Neuronal stem cell (in vitro differentiated cells): ENCODE measurements around the gene MYD88.
A peak's percentile ranks its signal among the peaks of the same experiment; 100 is the strongest.

ENCODE experiments used
- DNase-seq: peaks from one replicate; pipeline ENCODE4 v3.0.0-alpha.2; 2013; ENCODE audit warnings: low spot score
- H2AFZ ChIP-seq: one replicate; pipeline ENCODE4 v1.6.1; 2013; ENCODE audit warnings: mild to moderate bottlenecking, low read length, inconsistent platforms
- H2AK5ac ChIP-seq: 2 replicates; pipeline ENCODE4 v1.6.1; 2013; ENCODE audit warnings: low read depth, mild to moderate bottlenecking, inconsistent platforms, low read length, moderate library complexity, mixed read lengths
- H2BK120ac ChIP-seq: 2 replicates; pipeline ENCODE4 v1.6.1; 2013; ENCODE audit warnings: low read depth, mild to moderate bottlenecking, inconsistent platforms, low read length, moderate library complexity, mixed read lengths
- H2BK12ac ChIP-seq: one replicate; pipeline ENCODE4 v1.6.1; 2013; ENCODE audit warnings: low read length, inconsistent platforms
- H2BK15ac ChIP-seq: 2 replicates; pipeline ENCODE4 v1.6.1; 2013; ENCODE audit warnings: mild to moderate bottlenecking, low read length, inconsistent platforms, mixed read lengths
- H2BK5ac ChIP-seq: one replicate; pipeline ENCODE4 v1.6.1; 2013; ENCODE audit warnings: inconsistent platforms, mild to moderate bottlenecking, low read length, moderate library complexity
- H3K14ac ChIP-seq: one replicate; pipeline ENCODE4 v1.6.1; 2013; ENCODE audit warnings: low read length, inconsistent platforms
- H3K18ac ChIP-seq: 2 replicates; pipeline ENCODE4 v1.6.1; 2013; ENCODE audit warnings: low read length, inconsistent platforms
- H3K23ac ChIP-seq: 2 replicates; pipeline ENCODE4 v1.6.1; 2013; ENCODE audit warnings: low read depth, mild to moderate bottlenecking, mixed read lengths, low read length, inconsistent platforms; ENCODE audit not compliant: poor library complexity
- H3K27ac ChIP-seq: replicated peaks from 3 replicates; pipeline ENCODE4 v1.5.1; 2013; ENCODE audit warnings: low read length, inconsistent platforms
- H3K27me3 ChIP-seq, 3 experiments: 2 replicates each; pipeline ENCODE4 v1.6.1; 2013; ENCODE audit warnings: low read length in 3 of 3, mild to moderate bottlenecking in 2 of 3, inconsistent platforms in 1 of 3, low read depth in 1 of 3, mixed read lengths in 1 of 3, moderate library complexity in 1 of 3; ENCODE audit not compliant: control insufficient read depth in 3 of 3, insufficient read depth in 3 of 3
- H3K36me3 ChIP-seq, 2 donors: replicated peaks in 1 of 2; 2 replicates each; pipeline ENCODE4 v1.6.1; 2013; ENCODE audit warnings: low read length in 2 of 2; ENCODE audit not compliant: control insufficient read depth in 2 of 2, insufficient read depth in 2 of 2
- H3K4ac ChIP-seq: 2 replicates; pipeline ENCODE4 v1.6.1; 2013; ENCODE audit warnings: inconsistent platforms, mild to moderate bottlenecking, low read length, moderate library complexity
- H3K4me1 ChIP-seq, 2 donors: 1 replicate in 1 of 2; 2 replicates in 1 of 2; pipeline ENCODE4 v1.6.1; 2013; ENCODE audit warnings: low read length in 2 of 2, low read depth in 1 of 2; ENCODE audit not compliant: control insufficient read depth in 2 of 2, insufficient read depth in 1 of 2
- H3K4me2 ChIP-seq: one replicate; pipeline ENCODE4 v1.6.1; 2013; ENCODE audit warnings: mild to moderate bottlenecking, low read length, inconsistent platforms; ENCODE audit not compliant: insufficient read depth, poor library complexity, severe bottlenecking
- H3K4me3 ChIP-seq, 2 donors: 2 replicates each; pipeline ENCODE4 v1.5.1; 2013; ENCODE audit warnings: low read length in 2 of 2, mild to moderate bottlenecking in 2 of 2, inconsistent platforms in 1 of 2, moderate library complexity in 1 of 2
- H3K79me1 ChIP-seq: one replicate; pipeline ENCODE4 v1.6.1; 2013; ENCODE audit warnings: low read depth, mild to moderate bottlenecking, inconsistent platforms, low read length, moderate library complexity
- H3K9ac ChIP-seq: one replicate; pipeline ENCODE4 v1.6.1; 2013; ENCODE audit warnings: mild to moderate bottlenecking, low read depth, low read length, inconsistent platforms; ENCODE audit not compliant: poor library complexity
- H3K9me3 ChIP-seq, 2 donors: replicated peaks in 1 of 2; 2 replicates each; pipeline versions ENCODE3 to v1.6.1; 2013; ENCODE audit warnings: low read length in 2 of 2, mild to moderate bottlenecking in 2 of 2, inconsistent platforms in 1 of 2, low read depth in 1 of 2, mixed read lengths in 1 of 2, moderate library complexity in 1 of 2; ENCODE audit not compliant: control insufficient read depth in 2 of 2, insufficient read depth in 1 of 2
- H4K8ac ChIP-seq: one replicate; pipeline ENCODE4 v1.6.1; 2013; ENCODE audit warnings: low read depth, mild to moderate bottlenecking, inconsistent platforms, low read length, moderate library complexity
- H4K91ac ChIP-seq: one replicate; pipeline ENCODE4 v1.6.1; 2013; ENCODE audit warnings: low read length, low read depth, mild to moderate bottlenecking, inconsistent platforms; ENCODE audit not compliant: poor library complexity
- WGBS, 2 donors: extraction: QIAGEN DNeasy Blood & Tissue Kit; methylation state at CpG; one replicate each; pipeline ENCODE4 v1.1.7; 2013; ENCODE audit warnings: missing lambda C conversion rate in 2 of 2, mixed read lengths in 1 of 2; ENCODE audit not compliant: insufficient read length in 2 of 2, insufficient replicate concordance in 1 of 2; ENCODE audit errors: extremely low coverage in 2 of 2; 5-methylcytosine and 5-hydroxymethylcytosine counted together

Gene MYD88

GRCh38 chr3:38095669-38096483, 42.6 kb upstream of the MYD88 start:
- Histone ChIP-seq H3K4ac (no peak overlapping the region), H3K4me1 (peaks cover 15 to 17% of the 10 kb centered on the region in 2 donors), H2AK5ac (no peak overlapping the region), H4K91ac (peak overlapping the region; percentile 39), H3K14ac (no peak overlapping the region), H2AFZ (peak overlapping the region; percentile 13), H3K79me1 (no peaks in the 10 kb centered on the region), H2BK15ac (peak overlapping the region; percentile 87), H3K23ac (no peak overlapping the region), H3K27me3 (peaks cover 0 to 4% (median 0%) of the 10 kb centered on the region in 3 experiments), H2BK120ac (peak overlapping the region; percentile 49), H3K9ac (no peak overlapping the region), H2BK12ac (no peak overlapping the region), H3K9me3 (no peaks in the 10 kb centered on the region), H3K4me2 (no peak overlapping the region), H2BK5ac (no peak overlapping the region), H3K27ac (no peak overlapping the region), H3K4me3 (no peak overlapping the region), H3K18ac (peak overlapping the region; percentile 40), H4K8ac (no peak overlapping the region), H3K36me3 (no peaks in the 10 kb centered on the region)
- no CpG with 5 or more reads among the region's 6 CpGs for WGBS, 2 donors
- no peak for DNase-seq

DNA sequence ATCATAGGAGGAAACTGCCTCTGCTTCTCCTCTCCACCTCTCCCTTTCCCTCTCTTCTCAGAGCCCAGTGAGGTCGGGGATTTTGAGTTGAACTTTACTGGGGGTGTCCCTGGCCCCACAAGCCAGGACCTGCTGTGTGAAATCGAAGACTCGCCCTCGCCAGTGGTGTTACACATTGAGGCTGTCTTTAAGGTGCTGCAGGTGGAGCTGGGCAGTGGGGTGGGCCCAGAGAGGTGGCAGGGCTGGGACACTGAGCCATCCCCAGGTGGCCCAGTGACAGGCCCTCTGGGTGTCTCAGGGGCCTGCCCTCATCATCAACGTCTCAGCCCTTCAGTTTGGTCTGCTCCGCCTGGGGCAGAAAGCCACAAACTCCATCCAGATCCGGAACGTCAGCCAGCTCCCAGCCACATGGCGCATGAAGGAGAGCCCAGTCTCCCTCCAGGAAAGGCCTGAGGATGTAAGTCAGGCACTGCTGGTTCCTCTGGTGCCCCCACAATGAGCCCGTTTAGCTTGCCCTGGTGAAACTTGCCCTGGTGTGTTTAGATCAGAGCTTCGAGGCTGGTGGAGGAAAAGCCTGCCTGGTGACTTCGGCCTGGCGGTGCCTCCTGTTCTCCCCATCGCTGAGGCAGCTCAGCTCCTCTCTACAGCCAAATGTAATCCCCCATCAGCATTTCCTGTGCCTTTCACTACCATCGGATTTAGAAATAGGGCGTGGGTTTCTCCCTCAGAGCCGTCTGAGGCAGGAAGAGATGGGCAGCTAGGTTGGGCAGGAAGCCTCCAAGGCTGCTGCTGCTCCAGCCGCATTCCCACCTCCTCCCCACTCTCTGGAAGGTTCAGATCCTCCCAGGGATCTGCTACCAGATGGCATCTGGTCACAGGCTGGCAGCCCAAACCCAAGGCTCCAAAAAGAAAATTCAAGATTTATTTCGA, 40.8 kb upstream of the MYD88 start:
- peak overlapping the region; percentile 27 for H2AFZ ChIP-seq
- WGBS, 2 donors = no CpG with 5 or more reads among the region's 19 CpGs

DNA sequence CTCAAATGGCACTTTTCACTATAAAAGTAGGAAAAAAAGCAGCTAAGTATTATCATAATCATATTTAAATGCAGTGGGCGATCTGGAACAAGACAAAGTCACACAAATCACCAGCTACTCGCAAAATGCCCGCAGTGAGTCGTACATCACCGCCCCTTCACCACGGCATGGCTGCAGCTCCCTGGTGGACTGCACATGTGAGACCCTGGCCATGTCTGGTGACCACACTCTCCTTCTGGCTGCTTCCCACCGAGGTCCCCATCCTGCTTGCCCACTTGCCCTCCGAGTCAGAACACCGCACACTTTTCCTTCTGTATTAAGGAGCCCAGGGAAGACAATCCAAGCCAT, 40.1 kb upstream of the MYD88 start:
- Histone ChIP-seq H2BK12ac (peak overlapping the region; percentile 78), H2AFZ (no peak overlapping the region), H3K79me1 (no peaks in the 10 kb centered on the region), H4K91ac (peak overlapping the region; percentile 34), H3K14ac (no peak overlapping the region), H2BK120ac (no peak overlapping the region), H3K27me3 (peaks cover 0 to 4% (median 0%) of the 10 kb centered on the region in 3 experiments), H3K18ac (peak overlapping the region; percentile 45), H3K27ac (no peak overlapping the region), H3K4ac (no peak overlapping the region), H4K8ac (no peak overlapping the region), H3K4me3 (no peak overlapping the region), H3K9ac (no peak overlapping the region), H2BK5ac (no peak overlapping the region), H3K9me3 (no peaks in the 10 kb centered on the region), H3K23ac (no peak overlapping the region), H3K4me2 (no peak overlapping the region), H3K4me1 (peaks cover 22 to 26% of the 10 kb centered on the region in 2 donors), H2AK5ac (peak overlapping the region; percentile 85), H2BK15ac (peak overlapping the region; percentile 88), H3K36me3 (no peaks in the 10 kb centered on the region)
- no peak for DNase-seq
- no CpG with 5 or more reads among the region's 9 CpGs for WGBS, 2 donors

More for the DNA sequence above, 40.8 kb upstream of the MYD88 start:
- H2AK5ac ChIP-seq = peak overlapping the region; percentile 63
- H3K36me3 ChIP-seq = no peaks in the 10 kb centered on the region
- DNase-seq = no peak
- H2BK5ac ChIP-seq = peak overlapping the region; percentile 31
- no peak overlapping the region for H4K8ac ChIP-seq
- no peak overlapping the region for H3K4me2 ChIP-seq
- H4K91ac ChIP-seq = peak overlapping the region; percentile 73
- H3K79me1 ChIP-seq = no peaks in the 10 kb centered on the region
- H3K27ac ChIP-seq = no peak overlapping the region
- no peak overlapping the region for H3K4me3 ChIP-seq
- H3K9ac ChIP-seq = no peak overlapping the region
- H3K4ac ChIP-seq = no peak overlapping the region
- peaks cover 22 to 26% of the 10 kb centered on the region in 2 donors for H3K4me1 ChIP-seq
- H3K9me3 ChIP-seq = no peaks in the 10 kb centered on the region
- no peak overlapping the region for H3K23ac ChIP-seq
- peaks cover 0 to 4% (median 0%) of the 10 kb centered on the region in 3 experiments for H3K27me3 ChIP-seq
- H2BK120ac ChIP-seq = peak overlapping the region; percentile 36
- H2BK12ac ChIP-seq = peak overlapping the region; percentile 47
- peak overlapping the region; percentile 39 for H3K18ac ChIP-seq
- no peak overlapping the region for H3K14ac ChIP-seq
- peak overlapping the region; percentile 88 for H2BK15ac ChIP-seq

GRCh38 chr3:38099518-38099917, 38.9 kb upstream of the MYD88 start:
- Histone ChIP-seq H3K18ac (peak overlapping the region; percentile 61), H2BK120ac (no peak overlapping the region), H4K8ac (no peak overlapping the region), H3K9me3 (no peaks in the 10 kb centered on the region), H2BK15ac (no peak overlapping the region), H4K91ac (no peak overlapping the region), H3K4me2 (peak overlapping the region; percentile 45), H3K14ac (no peak overlapping the region), H3K9ac (no peak overlapping the region), H3K4ac (no peak overlapping the region), H3K36me3 (no peaks in the 10 kb centered on the region), H2BK12ac (no peak overlapping the region), H3K4me3 (no peak overlapping the region), H2BK5ac (peak overlapping the region; percentile 87), H2AFZ (peak overlapping the region; percentile 83), H3K79me1 (no peaks in the 10 kb centered on the region), H3K23ac (no peak overlapping the region), H3K27me3 (peaks cover 0 to 3% (median 0%) of the 10 kb centered on the region in 3 experiments), H3K4me1 (peaks cover 22 to 26% of the 10 kb centered on the region in 2 donors), H3K27ac (peak overlapping the region; percentile 92), H2AK5ac (no peak overlapping the region)
- WGBS, 2 donors = no CpG with 5 or more reads among the region's 5 CpGs
- peak; percentile 49 for DNase-seq
